HG02943 (cell line): ENCODE data around the gene SUSD3.
"Not testable (repeated sequence)": the region's sequence is repeated elsewhere in the genome, so short reads cannot be mapped to it uniquely, and the experiment has no call there.

Experiments
- ATAC-seq: cut with Tn5 transposase; IDR thresholded peaks from one replicate; pipeline ENCODE4 v1.9.1; 2021; ENCODE audit warnings: mild to moderate bottlenecking, low read depth, moderate library complexity; ENCODE audit not compliant: unreplicated experiment

SUSD3 gene

DNA sequence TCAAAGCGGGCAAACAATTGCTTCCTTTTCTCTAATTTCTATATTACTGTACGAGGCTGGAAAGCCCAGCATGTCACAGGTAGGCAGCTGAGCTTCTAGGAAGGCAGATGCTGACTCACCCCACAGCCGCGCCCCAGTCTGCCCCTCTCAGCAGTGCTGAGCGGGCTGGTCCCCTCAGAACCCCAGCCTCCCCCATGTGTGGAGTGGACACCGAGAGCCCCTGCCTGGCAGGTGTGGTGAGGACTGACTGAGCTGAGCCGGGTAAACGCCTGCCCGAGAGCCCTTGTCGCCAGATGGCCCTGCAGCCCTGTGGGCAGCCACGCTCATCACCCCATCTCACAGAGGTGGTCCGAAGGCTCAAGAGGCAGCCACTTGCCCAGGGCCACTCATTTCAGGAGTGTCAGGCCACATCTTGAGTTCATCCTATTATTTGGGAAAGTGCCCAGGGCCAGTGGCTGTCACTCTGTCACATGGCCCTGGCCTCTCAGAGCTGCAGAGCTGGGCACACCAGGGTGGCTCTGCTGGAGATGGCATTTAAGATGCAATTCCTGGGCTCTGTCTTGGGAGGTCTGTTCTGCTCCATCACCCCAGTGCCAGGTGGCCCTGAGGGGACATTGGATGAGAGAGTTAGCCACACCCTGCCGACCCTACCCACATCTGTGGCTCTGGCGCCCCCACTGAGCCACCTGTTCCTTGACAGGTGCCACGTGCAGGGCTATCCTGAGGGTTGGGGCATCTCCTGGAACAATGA lies 50.0 kb downstream of the SUSD3 start:
- no peak for ATAC-seq

DNA sequence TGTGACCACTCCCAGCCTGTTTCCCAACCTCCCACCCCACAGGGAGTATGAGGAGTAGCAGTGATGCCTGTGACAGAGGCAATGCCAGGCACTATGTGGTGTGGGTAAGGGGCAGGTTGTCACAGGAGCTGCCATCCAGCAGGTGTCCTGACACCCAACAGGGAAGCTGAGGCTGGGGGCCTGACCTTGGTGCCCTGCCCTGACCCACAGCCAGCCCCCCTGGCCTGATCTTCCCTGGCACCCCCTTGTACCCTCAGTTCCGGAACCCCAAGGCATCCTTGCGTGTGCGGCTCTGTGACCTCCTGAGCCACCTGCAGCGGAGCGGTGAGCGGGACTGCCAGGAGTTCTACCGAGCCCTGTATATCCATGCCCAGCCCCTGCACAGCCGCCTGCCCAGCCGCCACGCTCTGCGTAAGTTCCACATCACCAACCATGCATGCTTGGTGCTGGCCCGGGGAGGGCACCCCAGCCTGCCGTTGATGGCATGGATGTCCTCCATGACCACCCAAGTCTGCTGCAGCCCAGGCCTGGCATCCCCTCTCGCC lies 51.9 kb downstream of the SUSD3 start:
- no peak for ATAC-seq

DNA sequence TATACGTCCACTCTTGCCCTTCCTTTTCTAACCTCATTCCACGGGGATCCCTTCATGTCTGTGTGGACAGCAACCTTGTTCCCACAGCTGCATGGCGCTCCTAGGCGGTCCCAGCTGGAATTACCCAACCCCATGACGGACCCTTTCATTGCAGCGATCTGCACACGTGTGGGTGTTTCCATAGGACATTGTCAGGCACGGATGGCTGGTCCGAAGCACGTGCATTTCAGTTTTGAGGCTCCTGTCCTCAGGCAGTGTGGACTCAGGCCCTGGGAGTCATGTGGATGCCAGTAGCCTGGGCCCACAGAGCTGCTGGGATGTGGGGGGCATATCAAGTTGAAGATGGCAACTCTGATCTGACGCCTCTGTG lies 52.5 kb downstream of the SUSD3 start:
- no peak for ATAC-seq

DNA sequence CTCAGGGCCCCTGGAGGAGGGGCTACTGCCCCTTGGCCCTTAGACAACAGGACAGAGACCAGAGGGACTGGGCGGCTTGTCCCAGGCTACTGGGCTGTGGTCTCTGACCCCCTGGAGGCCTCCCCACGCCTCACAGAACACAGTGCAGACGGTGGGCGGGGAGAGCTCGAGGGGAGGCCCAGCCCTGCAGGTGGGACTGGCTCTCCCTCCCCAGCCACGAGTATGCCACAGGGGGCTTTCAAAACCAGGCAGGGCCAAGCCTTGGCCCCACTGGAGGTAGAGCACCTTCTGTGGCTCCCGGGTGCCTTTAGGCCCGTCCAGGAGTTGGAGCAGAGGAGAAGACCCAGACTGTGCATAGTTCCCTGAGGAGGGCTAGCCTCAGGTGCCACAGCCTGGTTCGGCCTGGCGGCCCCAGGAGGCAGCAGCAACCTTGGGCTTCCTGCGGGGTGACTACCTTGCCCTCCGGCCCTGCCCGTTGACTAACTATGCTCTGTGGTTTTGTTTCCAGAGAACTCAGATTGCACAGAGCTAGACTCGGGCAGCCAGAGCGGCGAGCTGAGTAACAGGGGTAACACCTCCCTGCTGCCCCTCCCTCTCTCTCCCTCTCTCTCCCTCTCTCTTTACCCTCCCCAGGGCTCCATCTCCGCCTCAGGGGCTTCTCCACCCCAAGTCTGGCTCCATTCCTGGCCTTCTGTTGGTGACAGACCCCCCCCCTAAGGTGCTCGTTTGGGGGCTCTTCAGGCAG lies 53.0 kb downstream of the SUSD3 start:
- no peak for ATAC-seq

DNA sequence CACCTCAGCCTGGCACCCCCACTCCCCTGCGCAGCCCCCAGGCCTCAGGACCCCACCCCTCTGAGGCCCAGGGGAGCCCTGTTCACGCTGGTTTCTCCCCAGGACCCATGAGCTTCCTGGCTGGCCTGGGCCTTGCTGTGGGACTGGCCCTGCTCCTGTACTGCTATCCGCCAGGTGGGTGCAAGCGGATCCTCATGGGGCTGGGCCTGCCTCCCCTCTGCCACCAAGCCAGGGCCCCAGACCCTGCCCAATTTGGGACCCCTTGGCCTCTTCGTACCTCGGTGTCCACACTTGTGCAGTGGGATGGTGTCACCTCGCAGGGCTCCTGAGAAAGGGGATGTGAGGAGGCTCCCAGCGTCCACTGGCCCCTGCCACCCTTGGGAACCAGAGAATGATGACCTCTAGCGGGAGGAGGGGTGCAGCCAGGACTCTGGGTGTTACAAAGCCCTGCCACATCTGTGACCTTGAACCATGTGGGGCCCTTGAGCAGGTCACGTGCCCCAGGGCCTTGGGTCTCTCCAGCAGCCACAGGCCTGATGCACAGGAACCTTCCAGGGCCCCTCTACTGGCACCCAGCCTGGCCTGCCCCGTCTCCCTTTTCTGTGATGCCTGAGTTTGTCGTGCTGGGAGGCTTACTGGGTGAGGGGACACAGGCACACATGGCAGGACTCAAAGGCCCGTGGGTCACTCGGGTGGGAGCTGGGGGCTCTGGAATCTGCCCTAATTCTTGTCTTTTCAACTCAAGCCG lies 53.8 kb downstream of the SUSD3 start:
- no peak for ATAC-seq

DNA sequence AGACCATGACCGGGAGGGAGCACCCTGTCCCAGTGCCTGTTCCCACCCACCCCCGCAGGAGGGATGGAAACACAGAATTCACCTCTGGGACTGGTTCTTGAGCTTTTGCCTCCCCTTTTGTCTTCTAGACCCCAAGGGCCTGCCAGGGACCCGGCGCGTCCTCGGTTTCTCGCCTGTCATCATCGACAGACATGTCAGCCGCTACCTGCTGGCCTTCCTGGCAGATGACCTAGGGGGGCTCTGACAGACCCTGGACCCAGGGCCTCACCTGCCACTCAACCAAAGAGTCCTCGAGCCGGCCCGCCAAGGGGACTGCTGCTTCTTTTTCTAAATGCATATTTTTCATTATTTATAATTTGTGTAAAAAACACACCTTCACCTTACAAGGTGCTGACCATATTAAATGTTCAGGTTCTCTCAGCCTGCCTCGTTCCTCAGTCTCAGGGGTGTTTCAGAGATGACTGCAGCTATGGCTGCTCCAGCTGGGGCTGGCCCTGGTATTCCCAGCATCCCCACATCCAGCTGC lies 54.4 kb downstream of the SUSD3 start:
- ATAC-seq: no peak

DNA sequence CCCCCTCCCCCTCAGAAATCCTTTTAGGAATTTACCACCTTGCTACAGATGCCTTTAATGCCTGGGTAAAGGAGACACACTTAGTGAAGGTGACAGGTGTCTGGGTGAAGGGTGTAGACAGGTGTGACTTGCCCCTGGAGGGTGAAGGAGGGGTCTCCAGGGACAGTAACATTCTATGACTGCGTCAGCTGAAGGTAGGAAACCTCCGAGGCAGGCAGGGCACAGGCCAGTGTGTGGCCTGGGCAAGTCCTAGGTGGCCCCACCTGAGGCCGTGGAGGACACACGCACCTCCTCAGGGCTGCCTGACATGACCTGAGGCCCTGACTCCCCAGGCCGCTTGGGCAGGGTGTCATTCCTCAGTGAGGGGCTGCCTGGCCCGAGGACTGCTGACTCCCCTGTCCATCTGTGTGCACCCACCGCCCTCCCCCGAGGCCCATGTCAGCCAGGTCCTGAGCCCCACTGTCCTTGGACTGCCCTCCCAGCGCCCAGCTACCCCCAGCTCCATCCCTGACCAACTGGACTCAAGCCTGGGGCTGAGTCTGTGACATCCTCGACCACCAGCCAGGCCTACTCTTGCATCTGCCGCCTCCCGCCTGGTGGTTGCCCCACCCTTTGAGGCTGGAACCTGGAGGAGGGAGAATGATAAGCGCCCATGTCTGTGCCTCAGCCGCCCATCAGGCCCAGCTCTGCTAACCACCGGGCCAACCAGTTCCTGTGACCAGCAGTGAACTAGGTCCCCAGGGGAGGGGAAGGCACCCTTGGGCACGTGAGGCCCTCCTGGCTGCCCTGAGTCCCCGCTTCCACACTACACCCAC lies 55.9 kb downstream of the SUSD3 start:
- ATAC-seq: no peak

DNA sequence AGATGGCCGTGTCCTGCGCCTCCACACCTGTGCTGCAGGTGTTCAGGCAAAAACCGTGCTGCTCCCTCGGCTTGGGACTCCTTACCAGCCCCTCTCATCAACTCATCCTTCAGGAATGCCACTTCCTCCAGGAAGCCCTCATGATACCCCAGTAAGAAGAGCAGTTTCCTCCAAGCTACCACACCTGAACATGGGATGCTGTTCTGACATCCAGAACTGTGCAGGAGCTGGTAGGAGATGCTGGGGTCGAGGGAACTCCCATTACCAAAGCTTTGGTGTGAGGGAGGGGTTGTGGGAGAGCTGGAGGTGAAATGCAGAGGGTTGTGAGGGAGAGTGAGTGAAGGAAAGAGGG lies 56.5 kb downstream of the SUSD3 start:
- ATAC-seq: no peak

DNA sequence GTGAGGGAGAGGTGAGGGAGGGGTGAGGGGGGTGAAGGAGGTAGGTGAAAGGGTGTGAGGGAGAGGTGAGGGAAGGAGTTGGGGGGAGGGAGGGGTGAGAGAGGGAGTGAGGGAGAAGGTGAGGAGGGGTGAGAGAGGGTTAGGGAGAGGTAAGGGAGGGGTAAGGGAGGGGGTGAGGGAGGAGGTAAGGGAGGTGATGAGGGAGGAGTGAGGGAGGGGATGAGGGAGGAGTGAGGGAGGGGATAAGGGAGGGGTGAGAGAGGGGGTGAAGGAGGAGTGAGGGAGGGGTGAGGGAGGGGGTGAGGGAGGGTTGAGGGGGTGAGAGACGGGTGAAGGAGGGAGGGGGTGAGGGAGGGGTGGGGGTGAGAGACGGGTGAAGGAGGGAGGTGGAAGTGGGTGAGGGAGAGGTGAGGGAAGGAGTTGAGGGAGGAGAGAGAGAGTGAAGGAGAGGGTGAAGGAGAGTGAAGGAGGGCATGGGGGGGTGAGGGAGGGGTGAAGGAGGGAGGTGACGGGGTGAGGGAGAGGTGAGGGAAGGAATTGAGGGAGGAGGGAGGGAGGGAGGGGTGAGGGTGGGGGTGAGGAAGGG lies 57.1 kb downstream of the SUSD3 start:
- ATAC-seq: no peak

DNA sequence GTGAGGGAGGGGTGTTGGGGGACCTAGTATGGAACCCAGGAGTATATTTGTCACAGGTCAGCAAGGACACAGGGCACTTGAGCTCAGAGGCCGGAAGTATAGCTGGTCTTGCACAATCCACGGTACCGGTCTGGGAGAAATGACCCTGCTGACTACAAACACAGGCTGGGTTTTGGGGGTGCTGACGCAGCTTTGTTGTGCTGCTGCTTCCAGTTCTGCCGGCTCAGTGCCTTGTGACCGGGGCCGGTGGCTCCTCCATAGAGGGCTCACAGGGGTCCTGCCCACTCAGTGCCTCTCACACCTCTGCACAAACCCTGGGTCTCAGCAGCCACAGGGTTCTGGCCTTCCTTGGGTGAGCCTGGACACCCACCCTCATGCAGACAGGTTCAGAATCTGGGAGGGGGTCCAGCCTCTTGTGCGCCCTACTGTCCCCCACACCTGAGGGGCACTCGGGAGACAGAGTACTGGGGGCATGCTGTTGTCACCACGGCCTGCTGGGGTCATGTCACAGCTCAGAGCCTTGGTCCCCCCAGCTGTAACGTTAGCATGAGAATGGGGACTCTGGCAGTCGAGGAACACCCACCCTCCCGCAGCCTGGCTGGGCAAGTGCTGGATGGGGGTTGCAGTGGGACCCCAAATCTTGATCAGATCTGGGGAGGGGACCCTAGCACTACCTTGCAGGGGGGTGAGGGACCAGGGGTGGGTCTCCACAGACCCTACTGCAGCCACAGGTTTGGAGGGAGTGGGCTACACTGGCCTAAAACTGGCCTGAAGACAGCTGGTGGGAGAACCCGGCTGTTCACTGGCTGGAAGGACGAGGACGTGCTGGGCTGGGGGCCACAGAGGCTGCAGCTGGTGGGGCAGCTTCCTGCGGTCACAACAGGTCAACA lies 57.8 kb downstream of the SUSD3 start:
- ATAC-seq: no peak

DNA sequence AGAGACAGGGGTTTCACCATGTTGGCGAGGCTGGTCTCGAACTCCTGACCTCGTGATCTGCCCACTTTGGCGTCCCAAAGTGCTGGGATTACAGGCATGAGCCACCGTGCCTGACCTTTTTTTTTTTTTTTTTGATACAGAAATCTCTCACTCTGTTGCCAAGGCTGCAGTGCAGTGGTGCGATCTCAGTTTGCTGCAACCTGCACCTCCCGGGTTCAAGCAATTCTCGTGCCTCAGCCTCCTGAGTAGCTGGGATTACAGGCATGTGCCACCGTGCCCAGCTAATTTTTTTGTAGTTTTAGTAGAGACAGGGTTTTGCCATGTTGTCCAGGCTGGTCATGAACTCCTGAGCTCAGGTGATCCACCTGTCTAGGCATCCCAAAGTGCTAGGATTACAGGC lies 59.0 kb downstream of the SUSD3 start:
- ATAC-seq: not testable (repeated sequence)

DNA sequence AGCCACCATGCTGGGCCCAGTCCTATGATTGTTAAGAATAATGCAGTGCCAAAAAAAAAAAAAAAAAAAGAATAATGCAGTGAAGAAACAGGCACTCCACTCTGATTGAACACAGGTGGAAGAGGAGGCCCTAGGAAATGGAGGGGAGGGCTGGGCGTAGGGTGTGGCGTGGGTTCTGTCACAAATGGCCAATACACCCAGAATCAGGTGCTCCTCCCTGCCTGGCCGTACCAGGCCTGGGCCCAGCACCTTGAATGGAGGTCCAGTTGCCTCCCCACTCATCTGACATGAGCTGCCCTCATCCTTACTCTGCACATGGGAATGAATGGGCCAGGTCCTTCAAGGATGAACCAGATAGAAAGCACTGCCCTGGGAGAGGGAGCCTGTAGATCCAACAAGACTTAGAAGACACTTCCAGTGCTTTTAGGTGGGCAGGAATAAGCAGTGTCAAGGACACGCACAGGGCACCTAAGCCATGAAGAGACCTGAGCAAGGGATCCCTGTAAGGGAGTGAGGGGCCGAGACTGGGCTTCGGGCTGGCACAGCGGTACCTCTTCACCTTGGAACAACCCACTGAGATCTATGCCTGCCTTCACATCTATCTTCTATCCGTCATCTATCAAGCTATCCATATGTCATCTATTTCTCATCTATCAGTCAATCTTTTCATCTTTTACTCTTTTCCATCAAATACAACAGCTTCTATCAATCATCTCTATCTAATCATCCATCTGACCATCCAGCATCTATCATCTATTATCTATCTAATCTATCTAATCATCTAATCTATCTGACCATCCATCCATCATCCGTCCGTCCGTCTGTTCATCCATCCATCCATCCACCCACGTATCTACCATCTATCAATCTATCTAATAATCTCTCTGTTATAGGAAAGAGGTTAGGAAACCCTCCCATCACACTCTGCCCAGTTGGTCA lies 59.7 kb downstream of the SUSD3 start:
- no peak for ATAC-seq

DNA sequence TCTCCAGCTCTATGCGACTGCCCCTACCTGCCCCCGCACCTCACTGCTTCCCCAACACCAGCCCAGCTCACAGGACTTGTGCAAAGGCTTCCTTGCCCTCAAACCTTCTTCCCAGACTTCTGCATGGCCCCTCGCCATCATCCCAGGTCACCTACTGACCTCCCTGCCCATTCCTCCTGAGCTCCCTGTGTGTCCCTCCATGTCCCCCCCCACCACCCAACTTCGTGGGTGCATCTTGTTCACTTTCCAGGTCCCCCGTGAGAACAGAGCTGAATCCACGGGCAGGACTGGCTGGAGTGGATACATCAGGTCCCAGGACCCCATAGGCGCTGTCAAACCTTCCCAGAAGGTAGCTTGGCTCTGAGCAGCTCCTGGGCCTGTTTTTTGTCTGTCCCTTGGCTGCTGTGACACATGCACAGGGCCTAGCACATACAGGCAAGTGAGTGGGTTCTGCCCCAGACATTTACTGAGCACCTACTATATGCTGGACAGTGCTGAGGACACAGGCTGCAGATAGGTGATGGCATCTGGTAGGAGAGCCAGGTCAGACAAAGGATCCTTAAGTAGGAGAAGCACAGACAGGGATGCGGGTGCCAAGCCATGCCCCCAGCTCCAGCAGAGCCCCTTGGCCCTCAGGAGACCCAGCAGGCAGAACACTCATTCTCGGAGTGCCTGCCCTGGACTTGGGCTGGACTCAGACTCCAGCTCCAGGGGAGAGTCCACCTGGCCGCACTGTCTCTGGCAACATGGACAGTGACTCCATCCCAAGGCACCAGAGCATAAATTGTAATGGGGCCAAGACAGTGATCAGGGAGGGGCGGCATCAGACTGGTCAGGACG lies 60.6 kb downstream of the SUSD3 start:
- no peak for ATAC-seq

DNA sequence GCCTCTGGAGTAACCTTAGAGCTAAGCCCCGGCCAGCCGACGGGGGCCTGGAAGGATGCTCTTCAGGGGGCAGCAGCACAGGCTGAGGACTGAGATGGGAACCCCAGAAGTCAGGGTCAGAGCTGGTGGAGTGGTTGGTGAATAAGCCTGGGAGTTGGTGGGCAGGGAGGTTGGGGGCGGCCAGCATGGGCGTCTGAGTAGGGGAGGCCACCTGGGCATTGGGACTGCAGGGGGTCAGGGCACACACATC lies 61.1 kb downstream of the SUSD3 start:
- no peak for ATAC-seq

DNA sequence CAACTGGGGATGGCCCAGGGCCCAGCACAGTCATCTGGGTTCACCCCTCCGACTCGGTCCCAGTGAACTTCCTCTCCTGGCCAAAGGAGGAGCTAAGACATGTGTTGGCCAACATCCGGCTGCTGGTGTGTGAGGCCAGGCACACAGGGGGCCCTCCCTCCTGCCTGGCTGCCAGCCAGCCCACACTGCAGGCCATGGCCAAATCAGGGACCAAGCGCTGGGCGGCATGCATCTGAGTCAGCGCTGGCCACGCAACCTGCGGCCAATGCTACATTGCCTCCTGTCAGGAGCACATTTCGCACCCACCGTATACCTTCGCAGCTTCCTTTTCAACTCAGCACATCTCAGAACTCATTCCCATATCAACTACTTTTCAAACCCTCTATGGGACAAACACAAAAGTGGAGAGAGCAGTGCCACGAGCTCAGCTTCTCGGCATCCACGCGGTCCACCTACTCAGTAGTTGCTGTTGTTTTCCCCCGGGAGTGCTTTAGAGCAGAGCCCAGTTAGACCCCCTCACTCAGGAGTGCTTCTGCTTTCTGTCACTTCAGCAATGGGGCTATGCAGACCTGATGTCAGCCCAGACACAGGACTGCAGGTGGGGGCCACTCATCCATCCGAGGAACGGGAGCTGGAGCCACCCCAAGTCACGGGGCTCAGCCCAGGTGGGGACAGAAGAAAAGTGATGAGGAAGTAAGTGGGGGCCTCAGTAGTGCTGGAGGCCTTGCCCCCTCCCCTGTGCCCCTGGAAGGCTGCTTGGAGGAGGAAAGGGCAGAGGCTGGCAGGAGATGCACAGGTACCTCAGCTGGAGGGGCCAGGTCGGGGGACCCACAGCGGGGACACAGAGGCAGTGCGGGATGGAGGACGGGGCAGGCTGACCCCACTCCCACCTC lies 61.7 kb downstream of the SUSD3 start:
- peak; percentile 84 for ATAC-seq

DNA sequence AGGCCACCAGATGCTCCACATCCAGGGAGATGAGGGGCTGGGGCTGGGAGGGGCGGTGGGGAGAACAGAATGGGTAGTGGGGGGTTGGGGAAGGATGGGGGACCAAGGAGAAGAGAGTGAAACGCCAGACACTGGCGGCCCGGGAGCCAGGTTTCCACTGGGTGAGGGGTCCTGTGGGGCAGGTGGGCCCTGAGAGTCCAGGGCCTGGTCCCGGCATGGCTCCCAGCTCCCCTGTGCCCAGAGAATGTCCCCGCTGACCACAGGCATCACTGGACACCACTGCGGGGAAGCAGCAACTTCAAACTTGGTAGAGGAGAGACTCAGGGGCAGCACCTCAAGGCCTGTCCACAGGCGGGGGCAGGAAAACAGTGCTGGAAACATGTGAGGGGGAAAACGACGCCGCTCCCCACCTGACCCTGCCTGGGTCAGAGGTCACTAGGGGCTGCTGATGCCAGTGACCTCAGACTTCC lies 62.4 kb downstream of the SUSD3 start:
- no peak for ATAC-seq
